Measurements from ENCODE around the gene PSG3. TPM values are rescaled to one million over a fixed set of nuclear protein-coding genes. Genes with fewer than 3 reads are reported as not detected.

The PSG3 gene
- total RNA-seq, 1 experiment from 2014 or later: not detected

- Histone ChIP-seq H3K56ac (ENCODE audit: insufficient read length, low read depth, low read length) (no peak overlapping the region), H4K8ac (replicated peaks; ENCODE audit: insufficient read length, low read depth, low read length) (no peak overlapping the region), H3K9me3 (ENCODE audit: control insufficient read depth, low read depth, low read length) (peaks cover 88% of the 10 kb centered on the region), H3K9ac (ENCODE audit: extremely low read depth, insufficient read length, low read length) (no peak overlapping the region), H3T11ph (ENCODE audit: low read length) (no peak overlapping the region), H2AFZ (ENCODE audit: low read length) (no peak overlapping the region), H3K27ac (ENCODE audit: insufficient read length, low read depth, low read length) (no peak overlapping the region), H3K4me2 (ENCODE audit: insufficient read depth, insufficient read length, low read length) (no peak overlapping the region), H3K14ac (ENCODE audit: insufficient read depth, low read length) (no peak overlapping the region), H3K23ac (ENCODE audit: insufficient read length, low read depth, low read length) (no peak overlapping the region), H4K5ac (ENCODE audit: insufficient read length, low read depth, low read length) (no peak overlapping the region), H3K4ac (ENCODE audit: low read depth, low read length) (no peak overlapping the region), H2BK120ac (ENCODE audit: low read depth, low read length, poor library complexity, severe bottlenecking) (no peak overlapping the region), H2BK15ac (ENCODE audit: low read depth, low read length) (no peak overlapping the region), H3K79me2 (ENCODE audit: insufficient read depth, low read length) (no peaks in the 10 kb centered on the region), H3K23me2 (ENCODE audit: insufficient read length, low read depth, low read length, poor library complexity, severe bottlenecking) (no peaks in the 10 kb centered on the region), H2BK12ac (ENCODE audit: insufficient read length, low read depth, low read length) (no peak overlapping the region), H3K79me1 (ENCODE audit: insufficient read depth, low read depth, low read length, poor library complexity, severe bottlenecking) (no peaks in the 10 kb centered on the region), H4K20me1 (ENCODE audit: control insufficient read depth, insufficient read depth, insufficient read length) (no peaks in the 10 kb centered on the region), H2BK5ac (ENCODE audit: insufficient read length, low read length) (no peak overlapping the region), H3K18ac (ENCODE audit: insufficient read length, low read depth, low read length) (no peak overlapping the region), H2BK20ac (ENCODE audit: low read depth, low read length, poor library complexity, severe bottlenecking) (no peak overlapping the region), H4K91ac (ENCODE audit: insufficient read length, low read depth, low read length) (no peak overlapping the region), H2AK5ac (ENCODE audit: insufficient read length, low read length) (no peak overlapping the region), H3K4me1 (ENCODE audit: insufficient read depth, low read length) (no peaks in the 10 kb centered on the region), H3K27me3 (ENCODE audit: insufficient read depth, low read length) (no peaks in the 10 kb centered on the region)
- Mint-ChIP-seq H3K9me3 (peaks cover 86 to 94% of the 10 kb centered on the region in 2 experiments), H3K4me1 (no peaks in the 10 kb centered on the region), H3K27ac (no peak overlapping the region), H3K27me3 (ENCODE audit: low read depth) (peaks cover 3% of the 10 kb centered on the region), H3K36me3 (ENCODE audit: insufficient read depth in 1 of 3, low read depth in 3 of 3) (peaks cover 0 to 32% (median 6%) of the 10 kb centered on the region in 3 experiments; a peak in 5 of 7 replicates), H3K4me3 (no peak overlapping the region)
- no peak for TF ChIP-seq CTCF (conservative IDR thresholded peaks at IDR 0.05)
- DNase-seq: no peak
- WGBS (ENCODE audit: extremely low coverage, insufficient read length, low lambda C conversion rate): no CpG with 5 or more reads among the region's 22 CpGs
These were observed 42.4 kb downstream of the PSG3 start for GRCh38 chr19:42697884-42698283.

Measured in H9 (cell line).